K562 (cell line): ENCODE data around the gene UBTD1. TPM values are rescaled to one million over a fixed set of nuclear protein-coding genes. Genes with fewer than 3 reads are reported as not detected.

Experiments used
- CEBPB ChIP-seq: fragments of 450-650 bp; IDR thresholded peaks from 2 replicates; pipeline ENCODE4 v1.6.1; 2016; ENCODE audit warnings: missing genetic modification characterization, missing compliant biosample characterization
- CHD2 ChIP-seq: IDR thresholded peaks from 2 replicates; pipeline ENCODE4 v1.6.1; 2011; ENCODE audit warnings: low read depth, low read length
- CTCF ChIP-seq, 3 experiments: IDR thresholded peaks in 2 of 3; conservative IDR thresholded peaks in 1 of 3; 2 replicates each; pipeline ENCODE4 v1.5.1; 2011 to 2012; ENCODE audit warnings: low read length in 3 of 3, mild to moderate bottlenecking in 3 of 3, control low read depth in 2 of 3, improper control_type of control experiment in 1 of 3, inconsistent platforms in 1 of 3, low read depth in 1 of 3, mixed read lengths in 1 of 3, moderate library complexity in 1 of 3; ENCODE audit not compliant: insufficient read depth in 2 of 3
- DEAF1 ChIP-seq: fragments of 450-650 bp; formaldehyde crosslinking; IDR thresholded peaks from 2 replicates; pipeline ENCODE4 v1.4.0; 2020; ENCODE audit warnings: mild to moderate bottlenecking, moderate library complexity
- NFE2 ChIP-seq: IDR thresholded peaks from 2 replicates; pipeline ENCODE4 v1.6.1; 2014; ENCODE audit warnings: antibody characterized with exemption, low read depth
- NR2C2 ChIP-seq, 2 experiments: fragments of 200-800 bp in 1 of 2; sonication (Bioruptor generic) in 1 of 2; sonication (generic) in 1 of 2; formaldehyde crosslinking in 1 of 2; IDR thresholded peaks; 2 replicates each; pipeline versions ENCODE4 v1.6.1 to v1.8.0; 2016 to 2022; ENCODE audit warnings: mild to moderate bottlenecking in 1 of 2, missing compliant biosample characterization in 1 of 2, missing genetic modification characterization in 1 of 2, missing genetic modification reagents in 1 of 2
- RAD21 ChIP-seq, 2 experiments: fragments of 250-450 bp in 1 of 2; fragments of 450-650 bp in 1 of 2; sonication (Bioruptor Pico) in 1 of 2; formaldehyde crosslinking in 1 of 2; IDR thresholded peaks in 1 of 2; conservative IDR thresholded peaks in 1 of 2; 2 replicates each; pipeline versions ENCODE4 v1.4.0 to v1.8.0; 2020 to 2022; ENCODE audit warnings: mild to moderate bottlenecking in 2 of 2, moderate library complexity in 1 of 2
- RB1 ChIP-seq: fragments of 450-650 bp; IDR thresholded peaks from 2 replicates; pipeline ENCODE4 v1.6.1; 2017; ENCODE audit warnings: low read depth, mild to moderate bottlenecking
- REST ChIP-seq, 2 experiments: fragments of 450-650 bp; formaldehyde crosslinking in 1 of 2; IDR thresholded peaks; 2 replicates each; pipeline versions ENCODE4 v1.4.0 to v1.6.1; 2014 to 2020; ENCODE audit warnings: mild to moderate bottlenecking in 2 of 2, borderline replicate concordance in 1 of 2, low read depth in 1 of 2
- SIN3B ChIP-seq: fragments of 450-650 bp; IDR thresholded peaks from 2 replicates; pipeline ENCODE4 v1.6.1; 2017; ENCODE audit warnings: low read depth, mild to moderate bottlenecking, moderate library complexity
- SIRT6 ChIP-seq: IDR thresholded peaks from one replicate; pipeline ENCODE4 v1.6.1; 2012; ENCODE audit warnings: low read depth, mild to moderate bottlenecking, control low read depth, inconsistent platforms, low read length, moderate library complexity
- SMC3 ChIP-seq: conservative IDR thresholded peaks from 2 replicates; pipeline ENCODE4 v1.6.1; 2011; ENCODE audit warnings: low read depth, low read length, improper control_type of control experiment; ENCODE audit not compliant: insufficient read depth
- SOX6 ChIP-seq: fragments of 450-650 bp; IDR thresholded peaks from 2 replicates; pipeline ENCODE4 v1.6.1; 2014; ENCODE audit warnings: mild to moderate bottlenecking
- ZNF766 ChIP-seq: fragments of 200-800 bp; sonication (Bioruptor generic); conservative IDR thresholded peaks from 2 replicates; pipeline ENCODE4 v1.6.1; 2016; ENCODE audit warnings: missing genetic modification characterization, missing compliant biosample characterization
- polyA plus RNA-seq, 8 experiments: library from polyadenylated mRNA; depleted of rRNA in 4 of 8; stranded (reverse) in 5 of 8; unstranded in 3 of 8; fragments of >200 nt; fragmentation: Nextera tagmentation in 2 of 8; fragmentation: Illumina TruSeq in 1 of 8; extraction: Ambion mirVana in 2 of 8; extraction: Trizol in 1 of 8; gene quantifications; 2 replicates each; pipeline versions ENCODE4 v1.2.1 to v1.2.3, GENCODE V29; 2011 to 2014; ENCODE audit warnings: inconsistent platforms in 1 of 8, missing spikeins in 1 of 8
- total RNA-seq, 7 experiments: library from RNA; depleted of rRNA in 6 of 7; stranded (reverse); fragments of >200 nt in 6 of 7; fragmentation: Illumina TruSeq in 2 of 7; extraction: Trizol in 2 of 7; gene quantifications; 2 replicates each; pipeline versions ENCODE4 v1.2.1 to v1.2.3, GENCODE V29; 2011 to 2021; ENCODE audit warnings: low replicate concordance in 1 of 7

UBTD1 gene
- total and polyA plus RNA-seq, 9 of the 15 experiments (the other 6 are each of a cell fraction or from before 2014, with no cell fraction given): 0.08 to 1.6 (median 0.81) TPM; not detected in 1

GRCh38 chr10:97463363-97464132 is 35.2 kb upstream of the UBTD1 start (continued):
- TF ChIP-seq REST (IDR thresholded peaks at IDR 0.05; ENCODE audit: borderline replicate concordance) (peak; percentile 46; the same call in 1 of the 2 replicates), REST (CRISPR knock-in tag; IDR thresholded peaks at IDR 0.05; ENCODE audit: low read depth) (no peak), SIN3B (no peak), DEAF1 (CRISPR knock-in tag) (peak; percentile 31; the same call in 1 of the 2 replicates), SIRT6 (no peak), NFE2 (no peak), RB1 (0 out of 2 replicates have a peak, but pooled peaks have one; percentile 12), ZNF766 (CRISPR knock-in tag) (peak; percentile 99), RAD21 (CRISPR knock-in tag; conservative IDR thresholded peaks at IDR 0.05 in 1 of 2, IDR thresholded peaks at IDR 0.05 in 1 of 2) (peak; percentile 44 to 65), CEBPB (peak; percentile 91), CHD2 (no peak), SOX6 (no peak), NR2C2 (CRISPR knock-in tag; IDR thresholded peaks at IDR 0.05) (no peak), NR2C2 (tag; IDR thresholded peaks at IDR 0.05) (peak; percentile 42; the same call in 1 of the 2 replicates), SMC3 (peak; percentile 54; the same call in 1 of the 2 replicates), CTCF (IDR thresholded peaks at IDR 0.05 in 2 of 3, conservative IDR thresholded peaks at IDR 0.05 in 1 of 3; ENCODE audit: insufficient read depth in 2 of 3, low read depth in 1 of 3, low read length in 3 of 3) (peak; percentile 75 to 78 (median 76))
